Right renal cortex interstitium (tissue), 3 donors: Measurements from ENCODE around the gene ASPDH. TPM values are rescaled to one million over a fixed set of nuclear protein-coding genes. Genes with fewer than 3 reads are reported as not detected.

Source experiments
- DNase-seq, 3 donors: peaks; one replicate each; pipeline ENCODE4 v3.0.0-alpha.2; 2013; ENCODE audit warnings: low read depth in 3 of 3, low spot score in 2 of 3
- polyA plus RNA-seq, 3 donors: library from polyadenylated mRNA; unstranded; fragments of 120-200 nt; gene quantifications; one replicate each; pipeline ENCODE4 v1.2.1, GENCODE V29; 2013; ENCODE audit not compliant: insufficient read length in 3 of 3

ASPDH gene
- polyA plus RNA-seq, result 1 to 10 TPM; 5.5 to 8.3 (median 8.1) TPM

- no peak for DNase-seq
These were observed at the start of gene ASPDH for GRCh38 chr19:50513746-50514345. ASPDH (minus strand) TSS chr19:50513913; CDS start chr19:50513823, 90 bp downstream.

GRCh38 chr19:50562996-50563395, 49.3 kb upstream of the ASPDH start:
- no peak for DNase-seq

GRCh38 chr19:50562329-50562728, 48.6 kb upstream of the ASPDH start:
- no peak for DNase-seq

- no peak for DNase-seq
These were observed 45.9 kb upstream of the ASPDH start for GRCh38 chr19:50559636-50560035.

- no peak for DNase-seq
These were observed 44.7 kb upstream of the ASPDH start for GRCh38 chr19:50558449-50558848.

- no peak for DNase-seq
These were observed 44.3 kb upstream of the ASPDH start for GRCh38 chr19:50558039-50558438.

- no peak for DNase-seq
These were observed 43.4 kb upstream of the ASPDH start for GRCh38 chr19:50557009-50557613.

- peak in 2 of 3 donors; percentile 76 to 80 for DNase-seq
These were observed 42.7 kb upstream of the ASPDH start for GRCh38 chr19:50556282-50557008.

- DNase-seq, result no peak
These were observed 42.0 kb upstream of the ASPDH start for GRCh38 chr19:50555450-50556281.

- DNase-seq, result no peak
These were observed 41.3 kb upstream of the ASPDH start for GRCh38 chr19:50555033-50555432.

- no peak for DNase-seq
These were observed 40.5 kb upstream of the ASPDH start for GRCh38 chr19:50554212-50554611.

GRCh38 chr19:50553134-50553703, 39.5 kb upstream of the ASPDH start:
- DNase-seq, result no peak

GRCh38 chr19:50552540-50552939, 38.8 kb upstream of the ASPDH start:
- no peak for DNase-seq

- DNase-seq, result no peak
These were observed 38.0 kb upstream of the ASPDH start for GRCh38 chr19:50551715-50552187.

- no peak for DNase-seq
These were observed 37.5 kb upstream of the ASPDH start for GRCh38 chr19:50551034-50551714.

GRCh38 chr19:50550594-50550966, 36.9 kb upstream of the ASPDH start:
- no peak for DNase-seq

GRCh38 chr19:50549927-50550593, 36.3 kb upstream of the ASPDH start:
- DNase-seq, result no peak

GRCh38 chr19:50549059-50549926, 35.6 kb upstream of the ASPDH start:
- no peak for DNase-seq
